Heart right ventricle (tissue), 16 donors: Measurements from ENCODE around the gene GNA12. TPM values are rescaled to one million over a fixed set of nuclear protein-coding genes. Genes with fewer than 3 reads are reported as not detected.

Experiments used
- ATAC-seq, 8 donors: fragments of 200-7000 bp; cut with Tn5 transposase; one replicate each; pipeline ENCODE4 v1.9.1; 2020; ENCODE audit warnings: mild to moderate bottlenecking in 8 of 8, moderate library complexity in 8 of 8, moderate number of reproducible peaks in 1 of 8
- DNase-seq, 2 donors: peaks; one replicate each; pipeline ENCODE4 v3.0.0-alpha.2; 2020
- H3K27ac ChIP-seq, 10 donors: fragments of 200-600 bp; sonication (generic) in 2 of 10; one replicate each; pipeline versions ENCODE4 v1.5.0 to v1.8.0; 2020 to 2022; ENCODE audit warnings: mild to moderate bottlenecking in 3 of 10
- H3K27me3 ChIP-seq, 7 donors: fragments of 200-600 bp; one replicate each; pipeline ENCODE4 v1.8.0; 2021 to 2022; ENCODE audit warnings: mild to moderate bottlenecking in 2 of 7
- H3K36me3 ChIP-seq, 9 donors: fragments of 200-600 bp; sonication (generic) in 1 of 9; one replicate each; pipeline versions ENCODE4 v1.5.0 to v1.8.0; 2020 to 2022; ENCODE audit warnings: mild to moderate bottlenecking in 2 of 9
- H3K4me1 ChIP-seq, 9 donors: fragments of 200-600 bp; sonication (generic) in 1 of 9; one replicate each; pipeline versions ENCODE4 v1.5.0 to v1.8.0; 2020 to 2022; ENCODE audit warnings: mild to moderate bottlenecking in 4 of 9
- H3K4me3 ChIP-seq, 10 donors: fragments of 200-600 bp; sonication (generic) in 2 of 10; one replicate each; pipeline versions ENCODE4 v1.5.0 to v1.8.0; 2020 to 2022; ENCODE audit warnings: mild to moderate bottlenecking in 7 of 10, moderate library complexity in 2 of 10
- H3K9me3 ChIP-seq, 11 donors: fragments of 200-600 bp in 10 of 11; sonication (generic) in 2 of 11; one replicate each; pipeline versions ENCODE4 v1.5.0 to v1.8.0; 2013 to 2022; ENCODE audit warnings: mild to moderate bottlenecking in 2 of 11, control low read depth in 1 of 11, moderate library complexity in 1 of 11
- WGBS, 2 donors: extraction: QIAGEN DNeasy Blood & Tissue Kit; methylation state at CpG; one replicate each; pipeline ENCODE4 v1.1.7; 2013; ENCODE audit warnings: inconsistent platforms in 1 of 2; 5-methylcytosine and 5-hydroxymethylcytosine counted together
- intact Hi-C, 10 donors: fragments of 100-400 bp; cut with DNase I; formaldehyde crosslinking; loops; one replicate each; pipeline versions ENCODE4 v1.11.1 to v1.14.2; 2022
- polyA plus RNA-seq, 2 donors: library from polyadenylated mRNA; stranded (reverse); fragments of 200-250 nt; gene quantifications; one replicate each; pipeline ENCODE4 v1.2.3, GENCODE V29; 2013
- total RNA-seq, 10 donors: library from RNA; stranded (reverse); fragmentation: NEBNext Ultra II Directional in 3 of 10; extraction: Animal tissue kit (Norgen Biotek cat#: 25700) in 3 of 10; gene quantifications; one replicate each; pipeline versions ENCODE4 v1.2.1 to v1.2.4, GENCODE V29; 2021 to 2023
- TF ChIP-seq, protein P1 (sequence below), 9 donors: fragments of 200-600 bp; sonication (generic) in 2 of 9; IDR thresholded peaks; one replicate each; pipeline versions ENCODE4 v1.5.0 to v1.8.0; 2021 to 2022; ENCODE audit warnings: antibody characterized with exemption in 9 of 9, mild to moderate bottlenecking in 5 of 9, moderate library complexity in 1 of 9
- donor health status: Arrhythmogenic right ventricular cardiomyopathy.
- donor health status: ischemic (EF 13 %, LVEDD 7.1; RV severe dilation, severe dysfunction).
- donor health status: healthy with polysubstance abuse.
- donor health status: DM: no; HTN: yes; CAD: no.
- donor health status: DM: no; HTN: no; CAD: no.
- donor health status: ischemic (EF 25% LVEDD 6.9; RV normal size, moderate dysfunction).
- donor health status: ischemic (EF 25% LVEDD 5.7; RV mildly dilated, moderate dysfunction).
- donor health status: healthy.
- donor health status: DM: yes; HTN: yes; CAD: no.
- donor health status: Ischemic cardiomyopathy.
- donor health status: ischemic (EF 35%, LVEDD 5.7; RV mildly dilated, moderate dysfunction).
- donor health status: nonischemic (EF 11% LVEDD 7.7; RV severe dilation, severe dysfunction).
- donor health status: DM: yes; HTN: yes; CAD: no.
- donor health status: PGD.
- donor health status: ischemic (EF 29% LVEDD 5.4; RV normal size, mild dysfunction).
- donor health status: nonischemic (EF 23%, LVEDD 6.1; RV moderate dilation, normal function).

The GNA12 gene
- total and polyA plus RNA-seq, 12 donors, result 6.4 to 46.4 (median 33.9) TPM

DNA sequence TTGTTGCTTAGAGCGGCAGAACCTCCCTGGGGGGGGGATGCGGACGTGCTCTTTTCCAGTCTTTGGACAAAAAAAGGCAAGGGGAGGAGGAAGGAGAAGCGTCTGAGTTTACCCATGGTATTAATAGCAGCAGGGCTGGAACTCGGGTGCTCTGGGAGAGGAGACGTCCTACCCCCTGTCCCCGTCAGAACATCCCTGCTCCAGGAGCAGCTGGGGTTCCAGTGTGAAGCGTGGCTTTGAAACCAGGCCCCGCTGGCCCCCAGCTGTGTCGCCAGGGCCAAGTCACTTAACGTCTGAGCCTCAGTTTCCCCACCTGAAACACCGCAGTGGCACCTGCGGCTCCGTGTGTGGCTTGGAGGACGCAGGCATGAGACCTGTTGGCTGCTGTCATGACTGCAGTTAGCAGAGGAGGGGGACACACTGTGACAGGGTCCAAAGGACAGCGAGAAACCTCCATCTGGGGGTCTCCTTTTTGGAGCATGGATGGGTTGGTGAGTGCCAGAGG lies 154.7 kb downstream of the GNA12 start:
- H3K36me3 ChIP-seq, result no peaks in the 10 kb centered on the region
- H3K9me3 ChIP-seq, result no peaks in the 10 kb centered on the region
- peaks cover 0 to 60% (median 50%) of the 10 kb centered on the region in 7 donors for H3K27me3 ChIP-seq
- no peak overlapping the region for H3K27ac ChIP-seq
- peaks cover 7 to 33% (median 17%) of the 10 kb centered on the region in 9 donors for H3K4me1 ChIP-seq
- DNase-seq (no peak), ATAC-seq (peak in 2 of 8 donors; percentile 21 to 29)
- TF ChIP-seq, protein P1, sequence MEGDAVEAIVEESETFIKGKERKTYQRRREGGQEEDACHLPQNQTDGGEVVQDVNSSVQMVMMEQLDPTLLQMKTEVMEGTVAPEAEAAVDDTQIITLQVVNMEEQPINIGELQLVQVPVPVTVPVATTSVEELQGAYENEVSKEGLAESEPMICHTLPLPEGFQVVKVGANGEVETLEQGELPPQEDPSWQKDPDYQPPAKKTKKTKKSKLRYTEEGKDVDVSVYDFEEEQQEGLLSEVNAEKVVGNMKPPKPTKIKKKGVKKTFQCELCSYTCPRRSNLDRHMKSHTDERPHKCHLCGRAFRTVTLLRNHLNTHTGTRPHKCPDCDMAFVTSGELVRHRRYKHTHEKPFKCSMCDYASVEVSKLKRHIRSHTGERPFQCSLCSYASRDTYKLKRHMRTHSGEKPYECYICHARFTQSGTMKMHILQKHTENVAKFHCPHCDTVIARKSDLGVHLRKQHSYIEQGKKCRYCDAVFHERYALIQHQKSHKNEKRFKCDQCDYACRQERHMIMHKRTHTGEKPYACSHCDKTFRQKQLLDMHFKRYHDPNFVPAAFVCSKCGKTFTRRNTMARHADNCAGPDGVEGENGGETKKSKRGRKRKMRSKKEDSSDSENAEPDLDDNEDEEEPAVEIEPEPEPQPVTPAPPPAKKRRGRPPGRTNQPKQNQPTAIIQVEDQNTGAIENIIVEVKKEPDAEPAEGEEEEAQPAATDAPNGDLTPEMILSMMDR (IDR thresholded peaks at IDR 0.05), result no peak
- peak overlapping the region in 1 of 10 donors; percentile 45 for H3K4me3 ChIP-seq
- intact Hi-C loops, result loop anchor here in 4 of 10 donors (10.0 kb wide), 3 partner anchors 215 to 245 kb away; partner anchors contain the start of gene GRIFIN (in 2 of the 4)
- WGBS, 2 donors, result 70% methylated on average over 14 to 16 of the region's 16 CpGs

DNA sequence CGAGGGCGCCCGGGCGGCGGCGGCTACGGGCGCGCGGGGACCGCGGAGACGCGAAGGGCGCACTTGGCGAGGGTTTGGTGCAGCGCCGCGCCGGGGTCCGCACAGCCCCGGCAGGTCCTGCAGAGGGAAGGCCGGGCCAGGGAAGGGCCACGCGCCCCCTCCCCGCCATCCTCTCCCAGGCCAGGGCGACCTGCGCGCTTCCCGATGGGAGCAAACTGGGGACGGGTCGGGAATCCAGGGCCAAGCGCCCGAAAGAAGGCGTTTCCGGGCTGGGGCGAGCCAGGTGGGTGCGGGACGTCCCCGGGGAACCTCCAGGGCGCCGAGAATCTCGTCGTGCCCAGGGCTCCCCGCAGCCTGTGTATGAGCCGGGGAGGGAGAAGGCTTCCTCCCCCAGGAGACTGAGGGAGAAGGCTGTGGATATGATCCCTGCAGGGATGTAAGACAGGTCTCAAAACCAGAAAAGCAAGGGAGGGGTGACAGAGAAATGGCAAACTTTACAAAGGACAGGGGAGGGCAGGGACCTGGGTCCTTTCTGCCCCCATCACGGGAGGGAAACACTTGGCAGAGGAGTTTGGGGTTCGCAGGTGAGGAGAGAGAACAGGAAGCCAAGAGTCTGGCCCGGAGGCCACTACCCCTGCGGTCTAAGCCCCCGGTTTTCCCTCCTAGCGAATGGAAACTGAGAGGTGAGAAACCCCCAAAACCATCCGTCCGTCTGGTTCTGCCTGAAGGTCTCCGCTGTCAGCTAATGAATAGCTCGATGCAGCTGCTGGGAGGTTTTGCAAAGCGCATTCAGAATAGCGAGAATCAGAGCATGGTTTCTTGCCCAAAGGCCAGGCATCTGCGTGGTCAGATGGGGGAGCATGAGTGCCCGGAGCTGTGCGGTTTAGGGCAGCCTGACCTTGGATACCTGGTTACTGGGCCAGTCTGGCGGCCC lies 155.4 kb downstream of the GNA12 start:
- peaks cover 0 to 60% (median 52%) of the 10 kb centered on the region in 7 donors for H3K27me3 ChIP-seq
- 13% methylated on average over 58 to 62 of the region's 62 CpGs for WGBS, 2 donors
- intact Hi-C loops, result loop anchor here in 4 of 10 donors (10.0 kb wide), 3 partner anchors 214 to 244 kb away; partner anchors contain the start of gene GRIFIN (in 2 of the 4)

DNA sequence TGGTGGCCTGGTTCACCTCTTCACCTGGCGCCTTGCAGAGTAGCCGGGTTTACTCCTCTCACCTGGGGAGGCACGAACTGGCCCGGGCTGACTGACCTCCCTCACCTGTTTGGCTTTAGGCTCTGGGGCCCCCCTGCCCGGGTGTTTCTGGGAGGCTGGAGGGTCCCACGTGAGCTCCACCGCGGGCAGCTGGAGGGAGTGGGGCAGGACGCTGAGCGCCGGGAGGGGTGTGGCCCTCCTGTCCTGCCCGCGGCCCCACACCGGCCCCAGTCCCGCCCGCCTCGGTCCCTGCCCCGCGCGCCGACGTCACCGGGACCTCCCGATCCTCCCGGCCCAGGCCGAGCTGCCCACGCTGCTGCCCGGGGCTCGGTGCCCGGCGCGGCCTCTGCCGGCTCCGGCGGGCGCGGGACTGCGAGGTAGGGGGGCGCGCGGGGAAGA lies 156.2 kb downstream of the GNA12 start, which contains the start of gene AMZ1:
AMZ1 (plus strand) TSS at position 322 of the 438 bp plus-strand sequence. CDS start 12,250 bp downstream, outside the sequence.
- WGBS, 2 donors, result 3% methylated on average over 41 of the region's 41 CpGs
- TF ChIP-seq, protein P1 (IDR thresholded peaks at IDR 0.05), result no peak
- Histone ChIP-seq H3K4me1 (peaks cover 7 to 33% (median 17%) of the 10 kb centered on the region in 9 donors), H3K36me3 (no peaks in the 10 kb centered on the region), H3K9me3 (peaks cover 0 to 4% (median 0%) of the 10 kb centered on the region in 11 donors), H3K27ac (no peak within 1 kb of the TSS), H3K27me3 (peaks cover 0 to 60% (median 52%) of the 10 kb centered on the region in 7 donors), H3K4me3 (peak within 1 kb of the TSS in 9 of 10 donors; percentile 12 to 45 (median 31))
- intact Hi-C loops, result loop anchor here in 4 of 10 donors (10.0 kb wide), 3 partner anchors 213 to 243 kb away; partner anchors contain the start of gene GRIFIN (in 2 of the 4)
- ATAC-seq (peak in 4 of 8 donors; percentile 28 to 55 (median 38)), DNase-seq (no peak)

More for the DNA sequence above, 155.4 kb downstream of the GNA12 start:
- Histone ChIP-seq H3K36me3 (no peaks in the 10 kb centered on the region), H3K27ac (no peak overlapping the region), H3K4me1 (peaks cover 7 to 33% (median 17%) of the 10 kb centered on the region in 9 donors), H3K9me3 (no peaks in the 10 kb centered on the region), H3K4me3 (peak overlapping the region in 9 of 10 donors; percentile 12 to 45 (median 31))
- DNase-seq, result no peak
- TF ChIP-seq, protein P1 (IDR thresholded peaks at IDR 0.05), result no peak
- peak in 2 of 8 donors; percentile 4 to 23 for ATAC-seq
